Posterior vena cava (tissue), 2 donors: ENCODE measurements around the gene CFAP57. TPM values are rescaled to one million over a fixed set of nuclear protein-coding genes. Genes with fewer than 3 reads are reported as not detected.
A peak's percentile ranks its signal among the peaks of the same experiment; 100 is the strongest.

ENCODE experiments used
- DNase-seq: peaks from one replicate; pipeline ENCODE4 v3.0.0-alpha.2; 2020; ENCODE audit warnings: low spot score
- intact Hi-C, 2 donors: fragments of 100-400 bp; cut with DNase I; formaldehyde crosslinking; loops; one replicate each; pipeline versions ENCODE4 v1.14.1 to v1.14.2; 2022 to 2023
- total RNA-seq, 2 donors: library from RNA; stranded (reverse); fragmentation: NEBNext Ultra II Directional; extraction: Animal tissue kit (Norgen Biotek cat#: 25700); gene quantifications; one replicate each; pipeline ENCODE4 v1.2.1, GENCODE V29; 2021
- donor health status: DM: yes; HTN: yes; CAD: no.
- donor health status: DM: yes; HTN: yes; CAD: no.

CFAP57 gene
- total RNA-seq, 2 donors from 2014 or later: 0.09 TPM; not detected in 1

DNA sequence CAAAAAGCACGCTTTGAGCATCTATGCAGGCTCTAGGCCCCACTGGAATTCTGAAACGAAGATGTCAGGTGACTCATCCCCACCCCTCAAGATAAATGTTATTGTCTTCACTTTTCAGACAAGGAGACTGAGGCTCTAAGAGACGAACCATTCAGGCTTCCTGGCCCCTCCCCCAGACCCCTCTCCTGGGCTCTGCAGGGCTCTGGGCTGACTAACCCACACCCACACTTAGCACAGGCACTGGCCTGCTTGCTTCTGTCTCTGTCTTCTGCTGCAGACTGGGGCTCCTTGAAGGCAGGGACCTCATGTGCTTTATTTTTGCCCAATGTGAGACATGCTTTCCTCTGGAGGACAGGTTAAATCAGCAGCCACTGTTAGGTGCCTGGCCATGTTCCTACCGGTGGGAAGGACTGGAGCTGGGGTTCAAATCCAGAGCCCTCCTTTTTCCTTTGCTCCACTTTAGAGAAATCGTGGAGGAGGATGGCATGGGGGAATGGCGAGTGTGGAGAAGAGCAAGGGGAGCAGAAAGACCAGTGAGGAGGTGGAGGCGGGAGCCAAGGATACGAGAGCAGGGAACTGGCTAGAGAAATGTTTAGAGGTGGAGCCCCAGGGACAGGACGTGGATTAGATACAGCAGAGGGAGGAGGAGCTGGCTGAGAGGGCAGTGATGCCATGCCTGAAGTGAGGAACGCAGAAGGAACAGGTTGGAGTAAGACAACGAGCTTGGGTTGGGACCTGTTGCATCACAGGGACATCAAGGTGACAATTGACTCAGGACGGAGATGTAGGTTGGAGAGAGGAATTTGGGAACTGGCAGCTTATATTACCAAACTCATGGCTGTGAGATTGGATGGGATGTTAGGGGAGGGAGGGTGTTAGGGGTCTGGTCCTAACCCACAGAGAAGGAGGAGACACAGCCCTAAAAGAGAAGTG, 99.3 kb downstream of the CFAP57 start:
- intact Hi-C loops: no loop called here
- DNase-seq: peak; percentile 32

DNA sequence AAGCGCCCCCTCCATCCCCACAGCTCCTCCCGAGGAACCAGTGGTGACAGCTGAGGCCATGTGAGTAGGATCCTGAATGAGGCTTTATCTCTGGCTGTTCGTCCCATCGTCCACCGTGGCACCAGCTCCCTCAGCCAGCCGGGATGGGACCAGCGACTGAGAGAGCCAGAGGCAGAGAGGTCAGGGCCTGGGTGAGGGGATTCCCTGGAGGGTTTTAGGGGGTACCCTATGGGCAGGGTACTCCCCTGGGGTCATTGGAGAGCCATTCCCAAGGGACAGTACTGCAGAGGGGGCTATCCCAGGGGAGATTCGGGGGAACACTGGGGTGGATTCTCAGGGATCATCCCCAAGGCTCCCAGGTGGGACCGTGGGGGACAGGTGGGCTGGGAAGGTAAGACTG, 100.0 kb downstream of the CFAP57 start:
- DNase-seq: peak; percentile 57
- intact Hi-C loops: no loop called here

DNA sequence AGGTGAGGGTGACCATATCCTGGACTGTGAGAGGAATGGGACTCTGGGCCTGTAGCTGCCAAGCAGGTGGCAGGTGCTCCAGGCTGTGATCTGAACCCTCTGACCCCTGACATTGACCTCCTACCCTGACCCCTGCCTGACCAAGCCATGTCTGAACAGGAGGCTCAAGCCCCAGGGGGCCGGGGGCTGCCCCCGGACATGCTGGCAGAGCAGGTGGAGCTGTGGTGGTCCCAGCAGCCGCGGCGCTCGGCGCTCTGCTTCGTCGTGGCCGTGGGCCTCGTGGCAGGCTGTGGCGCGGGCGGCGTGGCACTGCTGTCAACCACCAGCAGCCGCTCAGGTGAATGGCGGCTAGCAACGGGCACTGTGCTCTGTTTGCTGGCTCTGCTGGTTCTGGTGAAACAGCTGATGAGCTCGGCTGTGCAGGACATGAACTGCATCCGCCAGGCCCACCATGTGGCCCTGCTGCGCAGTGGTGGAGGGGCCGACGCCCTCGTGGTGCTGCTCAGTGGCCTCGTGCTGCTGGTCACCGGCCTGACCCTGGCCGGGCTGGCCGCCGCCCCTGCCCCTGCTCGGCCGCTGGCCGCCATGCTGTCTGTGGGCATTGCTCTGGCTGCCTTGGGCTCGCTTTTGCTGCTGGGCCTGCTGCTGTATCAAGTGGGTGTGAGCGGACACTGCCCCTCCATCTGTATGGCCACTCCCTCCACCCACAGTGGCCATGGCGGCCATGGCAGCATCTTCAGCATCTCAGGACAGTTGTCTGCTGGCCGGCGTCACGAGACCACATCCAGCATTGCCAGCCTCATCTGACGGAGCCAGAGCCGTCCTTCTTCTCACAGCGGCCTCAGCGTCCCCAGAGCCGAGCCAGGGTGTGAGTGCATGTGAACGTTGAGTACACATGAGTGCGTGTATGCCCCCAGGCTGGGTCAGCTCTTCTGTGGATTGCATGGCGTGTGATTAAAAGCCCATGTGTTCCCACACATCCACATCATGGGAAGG, 100.7 kb downstream of the CFAP57 start:
- intact Hi-C loops: no loop called here
- DNase-seq: peak; percentile 58

DNA sequence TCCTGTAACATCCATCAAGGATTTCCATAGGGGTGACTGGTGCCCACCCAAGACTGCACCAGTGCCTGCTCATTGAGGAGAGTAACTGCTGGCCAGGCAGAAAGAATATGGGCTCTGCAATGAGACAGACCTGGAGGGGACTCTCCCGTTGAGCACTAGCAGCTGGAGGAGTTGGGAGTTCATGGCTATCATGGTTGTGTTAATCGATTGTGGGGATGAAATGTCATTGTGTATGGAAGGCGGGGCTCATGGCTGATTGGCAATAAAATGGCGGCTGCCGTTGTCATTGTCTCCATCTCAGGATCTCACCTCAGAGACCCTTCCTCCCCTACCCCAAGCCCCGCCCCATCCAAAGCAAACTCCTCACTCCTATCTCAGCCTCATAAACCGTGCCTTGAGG, 101.6 kb downstream of the CFAP57 start:
- DNase-seq: no peak
- intact Hi-C loops: loop anchor here in 1 of 2 donors (1.0 kb wide), 1 partner anchor 22 kb away; no protein-coding TSS in a partner anchor

DNA sequence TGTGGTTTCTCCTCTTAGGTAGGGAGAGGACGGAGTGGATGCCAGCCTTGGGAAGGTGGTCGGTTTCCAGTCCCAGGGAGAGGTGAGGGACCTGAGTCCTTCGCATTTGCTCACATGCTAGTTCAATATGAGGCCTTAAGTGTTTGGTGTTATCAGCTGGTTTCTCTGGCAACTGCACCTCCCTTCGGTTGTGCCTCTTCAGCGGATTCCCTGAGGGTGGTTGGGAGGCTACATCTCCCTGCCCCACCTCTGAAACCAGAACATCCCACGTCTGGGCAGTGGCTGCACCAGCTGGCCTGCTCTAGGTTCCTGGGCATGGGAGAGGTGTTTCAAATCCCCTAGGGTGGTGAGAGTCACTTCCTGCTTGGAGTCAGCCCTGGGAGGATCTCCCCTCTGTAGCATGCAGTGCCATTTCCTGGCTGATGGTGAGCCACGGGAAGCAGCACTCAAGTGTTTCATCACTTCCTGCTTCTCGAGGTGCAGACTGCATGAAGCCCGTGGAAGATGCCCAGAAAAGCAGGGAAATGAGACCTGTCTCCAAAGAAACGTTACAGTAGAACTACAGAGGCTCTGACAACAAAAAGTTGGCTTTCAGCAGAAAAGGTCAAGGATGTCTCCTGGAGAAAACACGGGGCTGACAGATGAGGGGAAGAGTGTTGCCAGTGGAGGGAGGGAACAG, 102.1 kb downstream of the CFAP57 start:
- intact Hi-C loops: loop anchor here in 1 of 2 donors (1.0 kb wide), 1 partner anchor 23 kb away; no protein-coding TSS in a partner anchor
- peak; percentile 73 for DNase-seq

DNA sequence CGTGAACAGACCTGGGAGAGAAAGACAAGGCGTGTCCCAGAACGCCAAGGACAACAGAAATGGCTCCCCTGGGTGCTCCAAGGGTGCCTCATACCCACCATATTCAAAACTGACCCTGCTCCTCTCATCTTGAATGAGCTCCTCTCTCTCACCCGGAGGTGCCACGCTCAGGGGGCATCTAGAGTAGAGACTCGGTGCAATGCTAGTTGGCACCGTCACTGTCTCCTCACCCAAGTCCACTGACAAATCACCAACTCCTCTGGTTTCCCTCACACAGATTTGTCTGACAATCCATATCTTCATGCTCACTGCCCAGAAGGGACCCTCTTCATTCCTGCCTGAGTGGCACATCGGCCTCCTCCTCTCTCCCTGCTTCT, 102.7 kb downstream of the CFAP57 start:
- intact Hi-C loops: loop anchor here in 1 of 2 donors (1.0 to 5.0 kb wide), 2 partner anchors 23 to 53 kb away; no protein-coding TSS in a partner anchor
- peak; percentile 34 for DNase-seq

DNA sequence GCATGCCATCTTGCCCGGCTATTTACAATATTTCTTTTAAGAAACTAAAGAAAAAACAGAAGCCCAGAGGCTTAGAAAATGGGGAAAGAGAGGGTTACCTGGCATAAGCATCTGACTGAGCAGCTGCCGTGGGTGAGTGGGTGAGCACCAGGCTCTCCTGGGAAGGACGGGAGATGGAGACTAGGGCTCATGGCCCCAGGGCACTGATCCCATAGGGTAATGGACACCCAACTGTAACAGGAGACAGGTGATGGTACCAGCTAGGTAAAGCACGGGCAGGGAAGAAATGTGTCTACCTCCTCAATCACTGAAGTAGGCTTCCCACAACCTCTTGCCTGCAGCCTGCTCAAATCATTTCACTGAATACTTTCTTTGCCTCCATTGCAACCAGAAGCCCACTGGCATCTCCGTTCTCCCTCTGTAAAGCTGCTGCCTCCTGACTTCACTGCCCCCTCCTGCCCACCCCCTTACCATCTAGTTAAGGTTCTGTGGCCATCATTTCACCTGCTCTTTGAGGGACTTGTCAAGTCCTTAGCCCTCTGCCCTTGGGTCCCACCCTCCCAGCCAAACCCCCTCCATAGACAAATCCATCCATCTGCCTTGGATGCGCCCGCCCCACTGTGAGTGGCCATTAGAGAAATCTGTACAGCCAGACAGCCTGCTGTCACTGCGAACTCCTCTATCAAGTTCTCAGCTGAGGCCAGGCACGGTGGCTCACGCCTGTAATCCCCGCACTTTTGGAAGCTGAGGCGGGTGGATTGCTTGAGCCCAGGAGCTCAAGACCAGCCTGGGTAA, 103.9 kb downstream of the CFAP57 start:
- DNase-seq: peak; percentile 46
- intact Hi-C loops: loop anchor here in 1 of 2 donors (5.0 kb wide), 1 partner anchor 51 kb away; no protein-coding TSS in a partner anchor

DNA sequence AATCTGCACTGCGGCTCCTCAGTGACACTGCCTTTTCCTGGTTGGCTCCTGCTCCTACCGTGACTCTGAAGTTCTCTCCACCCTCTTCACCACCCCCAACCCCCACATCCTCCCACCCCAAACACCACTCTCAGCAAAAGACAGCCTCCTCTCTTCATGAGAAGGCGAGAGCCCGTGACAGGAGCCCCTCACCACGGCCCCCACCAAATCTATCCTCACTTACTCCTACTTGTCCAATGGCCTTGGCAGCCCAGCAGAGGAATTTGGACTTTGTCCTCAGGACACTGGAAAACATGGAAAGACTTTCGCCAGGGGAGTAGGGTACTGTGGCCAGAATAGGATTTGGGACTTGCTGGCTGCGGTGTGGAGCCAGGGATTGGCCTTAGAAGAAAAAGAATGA, 104.5 kb downstream of the CFAP57 start:
- DNase-seq: peak; percentile 46
- intact Hi-C loops: loop anchor here in 1 of 2 donors (5.0 kb wide), 1 partner anchor 51 kb away; no protein-coding TSS in a partner anchor

DNA sequence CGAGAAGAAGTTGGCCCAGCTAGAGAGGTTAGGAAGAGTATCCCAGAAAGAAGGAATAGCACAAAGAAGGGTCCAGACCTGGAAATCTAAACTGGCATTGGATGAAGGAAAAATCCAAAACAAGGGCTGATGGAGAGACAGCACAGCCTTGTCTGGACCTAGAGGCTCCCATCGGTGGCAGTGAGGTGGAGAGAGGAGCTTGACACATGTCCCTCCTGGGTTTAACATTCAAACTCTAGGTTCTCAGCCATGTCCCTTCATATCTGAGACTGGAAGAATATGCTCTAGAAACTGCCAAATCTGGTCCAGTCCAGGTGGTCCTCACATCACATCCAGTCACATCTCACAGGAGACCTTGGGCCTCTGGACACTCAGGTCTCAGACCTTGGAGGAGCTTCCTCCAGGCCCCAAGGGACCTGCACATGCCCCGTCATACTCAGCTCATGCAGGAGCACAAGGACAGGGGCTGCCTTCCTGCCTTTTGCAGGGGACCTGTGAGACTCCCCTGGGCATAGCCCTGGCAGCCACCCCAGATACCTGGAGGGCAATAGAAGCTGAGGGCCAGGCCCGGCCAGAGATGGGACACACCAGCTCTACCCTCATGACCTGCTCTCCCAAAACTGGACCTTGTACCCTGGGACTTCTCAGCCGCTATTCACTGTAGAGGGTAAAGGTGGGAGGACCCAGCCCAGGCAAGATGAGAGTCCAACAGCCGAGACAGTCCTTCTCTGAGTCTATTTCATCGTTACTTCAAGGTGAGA, 105.2 kb downstream of the CFAP57 start:
- DNase-seq: peak; percentile 64

DNA sequence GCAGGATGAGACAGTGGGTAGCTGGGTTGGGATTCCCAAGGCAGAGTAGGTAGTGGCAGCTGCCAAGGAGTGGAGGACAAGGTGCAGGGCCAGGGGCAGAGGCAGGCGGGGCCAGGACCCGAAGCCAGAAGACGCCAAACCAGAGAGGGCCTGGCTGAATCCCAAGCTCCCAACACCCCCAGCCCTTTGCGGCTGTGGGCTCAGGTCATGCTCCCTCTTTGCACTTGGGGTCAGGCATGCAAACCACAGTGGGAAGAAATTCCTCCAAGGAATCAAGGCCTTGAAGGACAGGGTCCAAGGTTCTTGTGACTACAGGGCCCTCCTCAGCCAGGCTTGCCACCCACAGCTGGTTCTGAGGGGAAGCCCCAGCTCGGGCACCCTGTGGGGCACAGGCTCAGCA, 107.0 kb downstream of the CFAP57 start:
- no peak for DNase-seq
- intact Hi-C loops: loop anchor here in 1 of 2 donors (5.0 kb wide), 1 partner anchor 48 kb away; no protein-coding TSS in a partner anchor

More for the DNA sequence above, 105.2 kb downstream of the CFAP57 start:
- intact Hi-C loops: loop anchor here in 1 of 2 donors (5.0 kb wide), 1 partner anchor 50 kb away; no protein-coding TSS in a partner anchor

DNA sequence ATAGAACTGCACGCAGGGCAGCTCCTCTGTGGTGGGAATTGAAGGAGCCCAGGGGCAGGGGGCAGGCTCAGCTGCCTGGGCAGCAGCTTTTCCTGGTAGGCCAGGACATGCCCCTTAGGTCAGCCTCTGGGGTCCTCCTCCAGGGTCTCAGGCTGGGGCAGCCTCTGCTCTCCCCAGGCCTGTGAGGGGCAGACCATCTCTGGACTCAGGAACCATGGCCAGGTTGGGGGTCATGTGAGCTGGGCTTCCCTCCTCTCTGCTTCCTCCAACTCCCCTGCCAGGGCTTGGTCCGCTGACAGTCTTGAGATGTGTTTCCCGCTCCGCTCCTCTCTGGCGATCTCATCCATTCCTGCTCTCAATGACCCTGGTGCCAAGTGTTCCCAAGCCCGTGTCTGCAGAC, 107.5 kb downstream of the CFAP57 start:
- DNase-seq: no peak
- intact Hi-C loops: loop anchor here in 1 of 2 donors (5.0 kb wide), 1 partner anchor 48 kb away; no protein-coding TSS in a partner anchor

DNA sequence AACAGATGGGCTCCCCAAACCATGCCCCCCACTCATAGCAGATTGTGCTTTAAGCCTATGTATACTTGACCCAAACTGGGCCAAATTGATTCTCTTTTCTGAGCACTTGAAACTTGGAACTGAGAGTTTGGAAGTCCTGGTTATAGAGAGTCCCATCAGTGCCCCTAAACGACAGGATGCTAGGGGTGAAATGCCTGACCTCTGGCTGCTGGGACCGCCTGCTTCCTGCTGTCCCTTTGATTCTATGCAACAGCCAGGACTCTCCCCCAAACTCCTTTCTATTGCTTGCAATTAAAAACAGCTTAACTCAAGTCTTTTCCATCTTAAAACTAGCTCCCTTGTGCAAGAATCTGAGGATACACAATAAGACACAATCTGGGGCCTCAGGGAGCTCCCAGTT, 108.6 kb downstream of the CFAP57 start:
- peak; percentile 12 for DNase-seq
- intact Hi-C loops: no loop called here

DNA sequence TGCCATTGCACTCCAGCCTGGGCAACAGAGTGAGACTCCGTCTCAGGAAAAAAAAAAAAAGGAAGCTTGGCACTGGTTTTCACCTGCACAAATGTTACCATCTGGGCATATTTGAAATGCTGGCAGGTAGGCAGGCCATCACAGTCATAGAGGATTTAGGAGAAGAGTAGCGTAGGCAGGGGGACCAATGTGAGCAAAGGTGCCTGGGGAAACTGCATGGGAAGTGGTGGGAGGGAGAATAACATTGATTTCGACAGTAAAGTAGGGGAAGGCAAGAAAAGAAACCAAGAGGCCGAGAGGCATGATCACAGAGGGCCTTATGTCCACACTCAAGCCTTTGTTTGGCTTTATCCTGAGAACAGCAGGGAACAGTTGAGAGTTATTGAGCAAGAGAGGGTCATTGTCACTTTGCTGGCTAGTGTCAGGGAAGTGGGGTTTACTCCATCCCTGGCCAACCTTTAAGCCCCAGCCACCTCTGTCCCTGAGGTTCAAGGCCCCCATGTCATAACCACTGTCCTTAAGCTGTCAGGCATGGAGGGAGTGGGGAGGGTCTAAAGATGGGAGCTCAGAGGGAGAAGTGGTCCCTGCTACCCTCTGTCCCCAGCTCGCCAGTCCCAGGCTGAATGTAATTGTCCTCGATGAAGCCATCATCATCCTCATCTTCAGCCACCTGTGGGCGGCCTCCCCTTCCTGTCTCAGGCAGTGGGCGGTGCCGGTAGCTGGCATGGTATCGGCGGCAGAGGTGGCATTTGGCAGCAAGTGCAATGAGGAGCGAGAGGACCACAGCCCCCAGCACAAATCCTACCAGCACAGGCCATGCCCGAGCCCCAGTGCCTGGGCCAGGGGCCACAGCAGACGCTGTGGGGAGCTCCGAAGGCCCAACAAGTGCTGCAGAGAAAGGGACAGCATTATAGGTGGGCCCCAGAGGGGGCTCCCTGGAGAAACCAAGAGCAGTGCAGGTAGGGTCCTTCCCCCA, 110.4 kb downstream of the CFAP57 start:
- peak; percentile 53 for DNase-seq

DNA sequence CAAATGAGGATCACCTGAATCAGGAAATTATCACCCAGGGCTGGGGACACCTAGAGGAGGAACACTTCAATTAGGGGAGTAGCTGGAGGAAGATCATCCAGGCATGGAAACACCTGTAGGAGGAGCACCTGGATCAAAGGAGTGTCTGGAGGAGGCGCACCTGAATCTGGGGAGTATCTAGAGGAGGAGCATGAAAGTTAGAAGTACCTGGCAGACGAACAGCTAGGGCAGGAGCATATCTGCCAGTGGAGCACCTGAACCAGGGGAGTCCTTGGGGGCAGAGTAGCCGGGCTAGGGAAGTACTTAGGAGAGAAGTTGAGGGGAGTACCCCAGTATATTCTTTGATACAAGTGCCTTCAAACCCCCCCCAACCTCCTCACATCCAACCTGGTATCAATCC, 111.9 kb downstream of the CFAP57 start:
- intact Hi-C loops: no loop called here
- peak; percentile 12 for DNase-seq

More for the DNA sequence above, 110.4 kb downstream of the CFAP57 start:
- intact Hi-C loops: no loop called here

DNA sequence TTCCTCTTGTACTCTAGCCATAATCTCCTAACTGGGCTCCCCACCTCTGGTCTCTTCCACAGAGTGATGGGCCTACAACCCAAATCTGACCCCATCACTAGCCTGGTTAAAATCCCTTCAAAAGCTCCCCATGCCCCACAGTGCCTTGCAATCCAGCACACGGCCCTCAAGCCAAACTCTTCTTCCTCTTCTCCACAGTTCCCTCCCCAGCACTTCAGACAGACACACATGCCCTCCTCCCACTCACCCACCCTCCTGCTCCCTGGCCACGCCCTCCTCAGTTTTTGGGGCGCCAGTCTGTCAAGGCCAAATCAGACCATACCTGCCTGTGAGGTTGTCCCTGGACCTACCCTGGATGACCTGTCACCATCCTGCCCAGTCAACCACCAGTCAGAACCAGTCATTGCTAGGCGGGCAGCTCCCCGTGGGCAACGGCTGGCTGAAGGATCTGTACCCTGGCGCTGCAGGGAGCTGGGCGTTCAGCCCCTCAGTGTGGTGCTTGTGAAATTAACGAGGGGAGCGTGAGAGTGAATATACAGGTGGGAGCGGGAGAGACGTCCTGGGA, 112.5 kb downstream of the CFAP57 start:
- intact Hi-C loops: no loop called here
- DNase-seq: peak; percentile 43
